ENCODE measurements around the gene IPO11. TPM values are rescaled to one million over a fixed set of nuclear protein-coding genes. Genes with fewer than 3 reads are reported as not detected.

IPO11 gene
- total RNA-seq, 4 donors from 2014 or later: 25.0 to 49.2 (median 35.5) TPM

GRCh38 chr5:62376064-62376463 lies 36.5 kb upstream of the IPO11 start:
- no peak for TF ChIP-seq CTCF (IDR thresholded peaks at IDR 0.05; ENCODE audit: low read depth)

- TF ChIP-seq CTCF (IDR thresholded peaks at IDR 0.05; ENCODE audit: low read depth): no peak
Measured at GRCh38 chr5:62385131-62385530, 27.4 kb upstream of the IPO11 start.

- TF ChIP-seq CTCF (IDR thresholded peaks at IDR 0.05; ENCODE audit: low read depth): no peak
Measured at GRCh38 chr5:62385816-62386400, 26.7 kb upstream of the IPO11 start.

- TF ChIP-seq CTCF (IDR thresholded peaks at IDR 0.05; ENCODE audit: low read depth): no peak
Measured at GRCh38 chr5:62386824-62387223, 25.7 kb upstream of the IPO11 start.

GRCh38 chr5:62395210-62395950 lies 17.2 kb upstream of the IPO11 start:
- no peak for TF ChIP-seq CTCF (IDR thresholded peaks at IDR 0.05; ENCODE audit: low read depth)

GRCh38 chr5:62403411-62404250 lies 8.9 kb upstream of the IPO11 start, which contains the start of gene DIMT1:
Gene DIMT1, minus strand, starts transcription at chr5:62403905. Its CDS starts 133 bp downstream, at chr5:62403772.
- no peak for TF ChIP-seq CTCF (IDR thresholded peaks at IDR 0.05; ENCODE audit: low read depth)

- TF ChIP-seq CTCF (IDR thresholded peaks at IDR 0.05; ENCODE audit: low read depth): no peak
Measured at GRCh38 chr5:62413711-62414110, 1.1 kb downstream of the IPO11 start.

Measured in subcutaneous adipose tissue (tissue), 4 donors.